K562 (cell line): Measurements from ENCODE around the gene TMEM123. TPM values are rescaled to one million over a fixed set of nuclear protein-coding genes. Genes with fewer than 3 reads are reported as not detected.

Source experiments
- ATAC-seq: fragments of 200-7000 bp; cut with Tn5 transposase; 3 replicates; pipeline ENCODE4 v1.9.1; 2020; ENCODE audit warnings: moderate library complexity
- BruUV-seq: library from RNA; stranded (reverse); fragments of 400-500 nt; replicated peaks from 2 replicates; lab custom pipeline; 2021; lab: Mats Ljungman, UMichigan
- CTCF ChIA-PET: fragments of 300-600 bp; formaldehyde crosslinking; extraction: SDS; loops from one replicate; lab custom pipeline; 2021; ENCODE audit warnings: low intra/inter-chr PET ratio; lab: Yijun Ruan, JAX
- POLR2A ChIA-PET: fragments of 300-600, 350-650 bp; sonication (Branson Sonifier 250); formaldehyde crosslinking; extraction: SDS; loops from one replicate; lab custom pipeline; 2021; ENCODE audit warnings: antibody characterized with exemption, inconsistent platforms; lab: Yijun Ruan, JAX
- DNase-seq, 4 experiments: peaks; one replicate each; pipeline versions ENCODE4 v3.0.0 to v3.0.0-alpha.2; 2011 to 2018; ENCODE audit warnings: low spot score in 3 of 4, mixed read lengths in 3 of 4; ENCODE audit errors: extremely low read depth in 1 of 4
- FAIRE-seq: peaks from 2 replicates; lab custom pipeline; 2011; peaks lifted over from hg19 to GRCh38; lab: Jason Lieb, UNC
- H2AFZ ChIP-seq: 2 replicates; pipeline ENCODE4 v1.6.0; 2011; ENCODE audit warnings: low read depth, low read length, control low read depth, inconsistent platforms
- H3K27ac ChIP-seq: fragments of 200-600 bp; 3 replicates; pipeline ENCODE4 v1.8.0; 2011; ENCODE audit warnings: low read depth, mild to moderate bottlenecking, control low read depth, inconsistent platforms, low read length, moderate library complexity, mixed read lengths; ENCODE audit errors: extremely low read depth
- H3K27me3 ChIP-seq, 2 experiments: fragments of 300-600 bp in 1 of 2; 2 replicates in 1 of 2; 3 replicates in 1 of 2; pipeline versions ENCODE4 v1.6.0 to v1.8.0; 2011; ENCODE audit warnings: inconsistent platforms in 2 of 2, low read length in 2 of 2, mild to moderate bottlenecking in 1 of 2, mixed read lengths in 1 of 2, moderate library complexity in 1 of 2; ENCODE audit not compliant: control insufficient read depth in 2 of 2, insufficient read depth in 2 of 2
- H3K36me3 ChIP-seq: fragments of 300-600 bp; 3 replicates; pipeline ENCODE4 v1.8.0; 2011; ENCODE audit warnings: mild to moderate bottlenecking, low read length, inconsistent platforms; ENCODE audit not compliant: control insufficient read depth, insufficient read depth
- H3K4me1 ChIP-seq, 2 experiments: fragments of 200-600 bp in 1 of 2; replicated peaks in 1 of 2; 2 replicates in 1 of 2; 3 replicates in 1 of 2; pipeline versions ENCODE4 v1.5.1 to v1.8.0; 2011; ENCODE audit warnings: inconsistent platforms in 2 of 2, low read length in 2 of 2, mild to moderate bottlenecking in 1 of 2, mixed read lengths in 1 of 2, moderate library complexity in 1 of 2; ENCODE audit not compliant: control insufficient read depth in 2 of 2, insufficient read depth in 2 of 2
- H3K4me2 ChIP-seq: 2 replicates; pipeline ENCODE4 v1.6.1; 2011; ENCODE audit warnings: low read length, control low read depth, inconsistent platforms, mixed read lengths; ENCODE audit not compliant: insufficient read depth
- H3K4me3 ChIP-seq: fragments of 200-600 bp; sonication (generic), shearing (Covaris generic); 2 replicates; pipeline ENCODE4 v1.5.1; 2016; ENCODE audit warnings: control low read depth, inconsistent platforms
- H3K79me2 ChIP-seq: fragments of 200-600 bp; 3 replicates; pipeline ENCODE4 v1.8.0; 2011; ENCODE audit warnings: low read length, inconsistent platforms; ENCODE audit not compliant: control insufficient read depth, insufficient read depth
- H3K9ac ChIP-seq, 2 experiments: 2 replicates each; pipeline versions ENCODE4 v1.6.0 to v1.6.1; 2011; ENCODE audit warnings: low read depth in 2 of 2, low read length in 2 of 2, control low read depth in 1 of 2, inconsistent platforms in 1 of 2, mild to moderate bottlenecking in 1 of 2, mixed read lengths in 1 of 2; ENCODE audit not compliant: insufficient read depth in 1 of 2
- H3K9me1 ChIP-seq: one replicate; pipeline ENCODE4 v1.6.0; 2011; ENCODE audit warnings: inconsistent platforms, mild to moderate bottlenecking, low read length, moderate library complexity; ENCODE audit not compliant: control insufficient read depth, insufficient read depth
- H3K9me3 ChIP-seq: replicated peaks from 2 replicates; pipeline ENCODE4 v1.5.1; 2011; ENCODE audit warnings: low read depth, low read length, inconsistent platforms; ENCODE audit not compliant: control insufficient read depth, insufficient read depth
- H4K20me1 ChIP-seq: replicated peaks from 2 replicates; pipeline ENCODE4 v1.6.1; 2011; ENCODE audit warnings: low read length, inconsistent platforms, mixed read lengths; ENCODE audit not compliant: control insufficient read depth, insufficient read depth
- DDX20 ChIP-seq: fragments of 450-650 bp; IDR thresholded peaks from 2 replicates; pipeline ENCODE4 v1.6.1; 2016; ENCODE audit warnings: missing genetic modification characterization, low read depth, mild to moderate bottlenecking, missing compliant biosample characterization, moderate library complexity
- ESRRB ChIP-seq: fragments of 250-450 bp; sonication (Bioruptor Pico); IDR thresholded peaks from 2 replicates; pipeline ENCODE4 v1.5.0; 2020; ENCODE audit warnings: mild to moderate bottlenecking, moderate library complexity, borderline replicate concordance
- ETV6 ChIP-seq, 3 experiments: fragments of 150-350 bp in 1 of 3; sonication (generic) in 1 of 3; formaldehyde crosslinking in 1 of 3; IDR thresholded peaks; 2 replicates each; pipeline versions ENCODE4 v1.6.1 to v1.8.0; 2014 to 2022; ENCODE audit warnings: borderline replicate concordance in 2 of 3, low read depth in 2 of 3, antibody characterized with exemption in 1 of 3, low read length in 1 of 3, mild to moderate bottlenecking in 1 of 3, missing genetic modification reagents in 1 of 3
- FOXM1 ChIP-seq, 2 experiments: fragments of 450-650 bp in 1 of 2; sonication (generic) in 1 of 2; formaldehyde crosslinking in 1 of 2; IDR thresholded peaks; 2 replicates each; pipeline versions ENCODE4 v1.6.1 to v1.9.0; 2017 to 2022; ENCODE audit warnings: low read depth in 2 of 2, mild to moderate bottlenecking in 2 of 2, missing genetic modification reagents in 1 of 2, moderate library complexity in 1 of 2
- IFI16 ChIP-seq: fragments of 250-450 bp; sonication (Bioruptor Pico); IDR thresholded peaks from 2 replicates; pipeline ENCODE4 v2.1.2; 2022; ENCODE audit warnings: mild to moderate bottlenecking, inconsistent platforms
- KDM5B ChIP-seq: fragments of 200-600 bp; sonication (generic); IDR thresholded peaks from 2 replicates; pipeline ENCODE4 v1.6.1; 2012; ENCODE audit warnings: low read depth, mild to moderate bottlenecking, moderate library complexity, low read length, control low read depth, inconsistent platforms; ENCODE audit not compliant: insufficient replicate concordance
- RBM14 ChIP-seq: fragments of 200-400 bp; formaldehyde crosslinking; IDR thresholded peaks from 2 replicates; pipeline ENCODE4 v1.6.1; 2018; ENCODE audit warnings: low read depth, mild to moderate bottlenecking, low read length, moderate library complexity, borderline replicate concordance; ENCODE audit not compliant: insufficient read depth
- ZNF431 ChIP-seq: sonication (generic); formaldehyde crosslinking; IDR thresholded peaks from 2 replicates; pipeline ENCODE4 v1.8.0; 2022; ENCODE audit warnings: mild to moderate bottlenecking, missing genetic modification reagents
- ZNF57 ChIP-seq: fragments of 450-650 bp; formaldehyde crosslinking; IDR thresholded peaks from 2 replicates; pipeline ENCODE4 v1.4.0; 2020; ENCODE audit warnings: mild to moderate bottlenecking, moderate library complexity
- WGBS: fragments of 100-300 bp; shearing (Covaris generic); methylation state at CpG from one replicate; pipeline ENCODE4 v1.1.6; 2016; ENCODE audit warnings: low coverage, mixed read lengths; ENCODE audit not compliant: insufficient coverage; ENCODE audit errors: missing lambda C conversion rate; 5-methylcytosine and 5-hydroxymethylcytosine counted together
- in situ Hi-C: fragments of 300-500 bp; cut with MboI; formaldehyde crosslinking; loops from 4 replicates; pipeline ENCODE4 v1.15.0; 2018; ENCODE audit warnings: inconsistent platforms, mixed read lengths
- intact Hi-C: fragments of 100-400 bp; cut with micrococcal nuclease; formaldehyde crosslinking; loops from 2 replicates; pipeline ENCODE4 v1.14.2; 2022
- polyA plus RNA-seq, 8 experiments: library from polyadenylated mRNA; depleted of rRNA in 4 of 8; stranded (reverse) in 5 of 8; unstranded in 3 of 8; fragments of >200 nt; fragmentation: Nextera tagmentation in 2 of 8; fragmentation: Illumina TruSeq in 1 of 8; extraction: Ambion mirVana in 2 of 8; extraction: Trizol in 1 of 8; gene quantifications; 2 replicates each; pipeline versions ENCODE4 v1.2.1 to v1.2.3, GENCODE V29; 2011 to 2014; ENCODE audit warnings: inconsistent platforms in 1 of 8, missing spikeins in 1 of 8
- total RNA-seq, 7 experiments: library from RNA; depleted of rRNA in 6 of 7; stranded (reverse); fragments of >200 nt in 6 of 7; fragmentation: Illumina TruSeq in 2 of 7; extraction: Trizol in 2 of 7; gene quantifications; 2 replicates each; pipeline versions ENCODE4 v1.2.1 to v1.2.3, GENCODE V29; 2011 to 2021; ENCODE audit warnings: low replicate concordance in 1 of 7
- TF ChIP-seq, protein P1 (sequence below): fragments of 450-650 bp; formaldehyde crosslinking; IDR thresholded peaks from 2 replicates; pipeline ENCODE4 v1.4.0; 2022; ENCODE audit warnings: missing genetic modification characterization

Gene TMEM123
- total and polyA plus RNA-seq, 9 of the 15 experiments (the other 6 are each of a cell fraction or from before 2014, with no cell fraction given) = 19.8 to 344 (median 82.4) TPM

DNA sequence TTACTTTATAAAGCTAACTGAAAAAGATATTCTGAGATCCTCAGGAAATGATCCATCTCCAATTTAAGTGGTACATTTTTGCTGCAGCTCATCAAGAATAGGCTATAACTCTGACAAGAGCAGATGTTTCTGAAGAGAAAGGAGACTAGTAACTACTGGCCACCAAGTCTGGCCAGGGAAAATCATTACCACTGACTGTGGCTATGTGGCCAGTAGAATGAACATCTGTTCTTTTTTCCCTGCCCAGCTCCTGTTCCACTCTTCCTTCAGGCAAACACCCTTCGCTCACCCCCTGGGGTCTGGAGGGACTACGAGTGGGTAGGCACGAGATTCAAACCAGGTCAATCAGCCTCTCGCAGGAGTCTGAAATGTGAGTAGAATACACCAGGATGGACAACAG is 23.9 kb downstream of the TMEM123 start:
- peaks cover 8% of the 10 kb centered on the region; the same call in 1 of the 3 replicates for H3K79me2 ChIP-seq
- POLR2A ChIA-PET = interaction anchor here (0.9 kb wide), 1 partner anchor 15 kb away, joined by 3 read pairs; no protein-coding TSS in a partner anchor
- no peaks in the 10 kb centered on the region for H3K4me1 ChIP-seq

More for the DNA sequence above, 23.9 kb downstream of the TMEM123 start:
- TF ChIP-seq ZNF431 (CRISPR knock-in tag) (no peak), KDM5B (no peak), IFI16 (no peak), ZNF57 (CRISPR knock-in tag) (no peak), RBM14 (no peak), FOXM1 (IDR thresholded peaks at IDR 0.05; ENCODE audit: low read depth) (no peak), FOXM1 (CRISPR knock-in tag; IDR thresholded peaks at IDR 0.05; ENCODE audit: low read depth) (no peak), ETV6 (IDR thresholded peaks at IDR 0.05; ENCODE audit: borderline replicate concordance in 1 of 2, low read depth in 2 of 2, low read length in 1 of 2) (no peak), ETV6 (CRISPR knock-in tag; IDR thresholded peaks at IDR 0.05; ENCODE audit: borderline replicate concordance) (no peak), ESRRB (CRISPR knock-in tag) (no peak), DDX20 (tag) (no peak)
- TF ChIP-seq, protein P1, sequence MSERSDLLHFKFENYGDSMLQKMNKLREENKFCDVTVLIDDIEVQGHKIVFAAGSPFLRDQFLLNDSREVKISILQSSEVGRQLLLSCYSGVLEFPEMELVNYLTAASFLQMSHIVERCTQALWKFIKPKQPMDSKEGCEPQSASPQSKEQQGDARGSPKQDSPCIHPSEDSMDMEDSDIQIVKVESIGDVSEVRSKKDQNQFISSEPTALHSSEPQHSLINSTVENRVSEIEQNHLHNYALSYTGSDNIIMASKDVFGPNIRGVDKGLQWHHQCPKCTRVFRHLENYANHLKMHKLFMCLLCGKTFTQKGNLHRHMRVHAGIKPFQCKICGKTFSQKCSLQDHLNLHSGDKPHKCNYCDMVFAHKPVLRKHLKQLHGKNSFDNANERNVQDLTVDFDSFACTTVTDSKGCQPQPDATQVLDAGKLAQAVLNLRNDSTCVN (CRISPR knock-in tag) = no peak
- Histone ChIP-seq H3K27ac (no peak overlapping the region), H4K20me1 (no peaks in the 10 kb centered on the region), H3K9ac (no peak overlapping the region), H3K9me3 (peaks cover 4% of the 10 kb centered on the region; the same call in 1 of the 2 replicates), H2AFZ (no peak overlapping the region), H3K27me3 (no peaks in the 10 kb centered on the region), H3K36me3 (peaks cover 4% of the 10 kb centered on the region; the same call in 2 of the 3 replicates), H3K4me2 (no peak overlapping the region), H3K9me1 (no peaks in the 10 kb centered on the region), H3K4me3 (no peak overlapping the region)
- in situ Hi-C loops = no loop called here
- FAIRE-seq = no peak
- BruUV-seq = no TSS peak
- CTCF ChIA-PET = no interaction called here
- ATAC-seq = no peak; the same call in 2 of the 3 replicates
- DNase-seq = no peak
- 87% methylated on average over 4 of the region's 4 CpGs for WGBS
- intact Hi-C loops = no loop called here
